HAP-1 (cell line): ENCODE measurements around the gene STYK1.
"Not testable (repeated sequence)": the region's sequence is repeated elsewhere in the genome, so short reads cannot be mapped to it uniquely, and the experiment has no call there.

Source experiments
- DNase-seq, 2 experiments: peaks; one replicate each; pipeline ENCODE4 v3.0.0-alpha.2; 2016 to 2020; ENCODE audit warnings: low spot score in 2 of 2
- H3K27me3 ChIP-seq: fragments of 250-450 bp; sonication (Bioruptor Pico); 2 replicates; pipeline ENCODE4 v1.5.1; 2020; ENCODE audit warnings: low read depth, mild to moderate bottlenecking, moderate library complexity
- H3K36me3 ChIP-seq: fragments of 250-450 bp; sonication (Bioruptor Pico); replicated peaks from 2 replicates; pipeline ENCODE4 v1.5.1; 2020; ENCODE audit warnings: mild to moderate bottlenecking
- H3K4me1 ChIP-seq: fragments of 250-450 bp; sonication (Bioruptor Pico); 2 replicates; pipeline ENCODE4 v1.5.1; 2020; ENCODE audit warnings: mild to moderate bottlenecking
- H3K4me3 ChIP-seq: fragments of 250-450 bp; sonication (Bioruptor Pico); 2 replicates; pipeline ENCODE4 v1.5.1; 2020; ENCODE audit warnings: mild to moderate bottlenecking, moderate library complexity
- H3K9me3 ChIP-seq: fragments of 250-450 bp; sonication (Bioruptor Pico); 2 replicates; pipeline ENCODE4 v1.5.1; 2020; ENCODE audit warnings: mild to moderate bottlenecking, moderate library complexity
- in situ Hi-C: fragments of 300-500 bp; cut with MboI; formaldehyde crosslinking; loops from 3 replicates; pipeline ENCODE4 v1.14.3; 2020; ENCODE audit warnings: low sequenced_read_pairs, inconsistent platforms, mixed read lengths

STYK1 gene

GRCh38 chr12:10601860-10602259 is 72.0 kb downstream of the STYK1 start:
- no peaks in the 10 kb centered on the region for H3K27me3 ChIP-seq
- H3K9me3 ChIP-seq = no peaks in the 10 kb centered on the region
- in situ Hi-C loops = no loop called here
- no peak overlapping the region for H3K4me3 ChIP-seq
- H3K4me1 ChIP-seq = no peaks in the 10 kb centered on the region
- H3K36me3 ChIP-seq = peaks cover 17% of the 10 kb centered on the region
- no peak for DNase-seq

- H3K9me3 ChIP-seq = no peaks in the 10 kb centered on the region
- DNase-seq = no peak
- no peaks in the 10 kb centered on the region for H3K27me3 ChIP-seq
- in situ Hi-C loops = no loop called here
- H3K4me3 ChIP-seq = no peak overlapping the region
- H3K4me1 ChIP-seq = no peaks in the 10 kb centered on the region
- peaks cover 15% of the 10 kb centered on the region for H3K36me3 ChIP-seq
These were observed 72.9 kb downstream of the STYK1 start for GRCh38 chr12:10600988-10601387.

GRCh38 chr12:10595881-10596280 is 78.0 kb downstream of the STYK1 start:
- Histone ChIP-seq H3K36me3 (no peaks in the 10 kb centered on the region; the same call in none of the 2 replicates), H3K27me3 (no peaks in the 10 kb centered on the region), H3K4me3 (no peak overlapping the region), H3K4me1 (no peaks in the 10 kb centered on the region), H3K9me3 (no peaks in the 10 kb centered on the region)
- in situ Hi-C loops = no loop called here
- DNase-seq = no peak

- H3K4me3 ChIP-seq = no peak overlapping the region
- no peak for DNase-seq
- no peaks in the 10 kb centered on the region for H3K9me3 ChIP-seq
- H3K4me1 ChIP-seq = no peaks in the 10 kb centered on the region
- no peaks in the 10 kb centered on the region for H3K27me3 ChIP-seq
- no peaks in the 10 kb centered on the region; the same call in none of the 2 replicates for H3K36me3 ChIP-seq
- in situ Hi-C loops = no loop called here
These were observed 82.9 kb downstream of the STYK1 start for GRCh38 chr12:10590966-10591365.

GRCh38 chr12:10584415-10584814 is 89.4 kb downstream of the STYK1 start:
- Histone ChIP-seq H3K36me3 (no peaks in the 10 kb centered on the region; the same call in 1 of the 2 replicates), H3K4me3 (no peak overlapping the region), H3K27me3 (no peaks in the 10 kb centered on the region), H3K4me1 (no peaks in the 10 kb centered on the region), H3K9me3 (no peaks in the 10 kb centered on the region)
- in situ Hi-C loops = no loop called here
- DNase-seq = no peak

GRCh38 chr12:10582704-10583103 is 91.1 kb downstream of the STYK1 start:
- H3K9me3 ChIP-seq = no peaks in the 10 kb centered on the region
- H3K4me3 ChIP-seq = no peak overlapping the region
- in situ Hi-C loops = no loop called here
- no peak for DNase-seq
- no peaks in the 10 kb centered on the region for H3K4me1 ChIP-seq
- no peaks in the 10 kb centered on the region for H3K36me3 ChIP-seq
- H3K27me3 ChIP-seq = no peaks in the 10 kb centered on the region

GRCh38 chr12:10582133-10582532 is 91.7 kb downstream of the STYK1 start:
- H3K36me3 ChIP-seq, H3K4me1 ChIP-seq, DNase-seq, H3K9me3 ChIP-seq, in situ Hi-C loops, H3K27me3 ChIP-seq, H3K4me3 ChIP-seq: not testable (repeated sequence)

- Histone ChIP-seq H3K27me3 (no peaks in the 10 kb centered on the region), H3K4me3 (no peak overlapping the region), H3K9me3 (no peaks in the 10 kb centered on the region), H3K4me1 (no peaks in the 10 kb centered on the region), H3K36me3 (no peaks in the 10 kb centered on the region)
- DNase-seq = no peak
- in situ Hi-C loops = loop anchor here (25.0 kb wide), 2 partner anchors 237 to 837 kb away; partner anchors contain the start of gene CLECL1
These were observed 99.5 kb downstream of the STYK1 start for GRCh38 chr12:10574307-10574706.

- not testable (repeated sequence) for H3K27me3 ChIP-seq, H3K4me1 ChIP-seq, H3K9me3 ChIP-seq, DNase-seq, H3K4me3 ChIP-seq, H3K36me3 ChIP-seq
- in situ Hi-C loops = loop anchor here (25.0 kb wide), 2 partner anchors 235 to 835 kb away; partner anchors contain the start of gene CLECL1
These were observed 101.8 kb downstream of the STYK1 start for GRCh38 chr12:10572021-10572490.

- in situ Hi-C loops = loop anchor here (25.0 kb wide), 2 partner anchors 234 to 834 kb away; partner anchors contain the start of gene CLECL1
- DNase-seq = no peak
- Histone ChIP-seq H3K27me3 (no peaks in the 10 kb centered on the region), H3K9me3 (no peaks in the 10 kb centered on the region), H3K4me1 (no peaks in the 10 kb centered on the region), H3K36me3 (no peaks in the 10 kb centered on the region), H3K4me3 (no peak overlapping the region)
These were observed 102.7 kb downstream of the STYK1 start for GRCh38 chr12:10571141-10571540.
